NT2/D1 (cell line): ENCODE data around the gene SAMD9L.

ENCODE experiments used
- DNase-seq: peaks from one replicate; pipeline ENCODE4 v3.0.0-alpha.2; 2011; ENCODE audit warnings: low read depth, low spot score
- H3K27me3 ChIP-seq: 2 replicates; pipeline ENCODE4 v1.6.0; 2011; ENCODE audit warnings: mild to moderate bottlenecking; ENCODE audit not compliant: insufficient read length, insufficient read depth
- H3K36me3 ChIP-seq: 2 replicates; pipeline ENCODE4 v1.6.1; 2011; ENCODE audit warnings: mild to moderate bottlenecking, low read length, mixed read lengths; ENCODE audit not compliant: insufficient read depth, insufficient read length
- H3K4me1 ChIP-seq: 2 replicates; pipeline ENCODE4 v1.5.1; 2011; ENCODE audit not compliant: insufficient read depth, insufficient read length
- H3K4me3 ChIP-seq: 2 replicates; pipeline ENCODE4 v1.5.1; 2011; ENCODE audit warnings: low read depth; ENCODE audit not compliant: insufficient read length
- H3K9ac ChIP-seq: 2 replicates; pipeline ENCODE4 v1.6.0; 2011; ENCODE audit warnings: low read depth; ENCODE audit not compliant: insufficient read length
- H3K9me3 ChIP-seq: 2 replicates; pipeline ENCODE4 v1.5.1; 2011; ENCODE audit warnings: mild to moderate bottlenecking, low read length; ENCODE audit not compliant: insufficient read depth
- SUZ12 ChIP-seq: IDR thresholded peaks from 2 replicates; pipeline ENCODE4 v1.6.1; 2011; ENCODE audit not compliant: insufficient read length, insufficient read depth; ENCODE audit errors: extremely low read depth
- YY1 ChIP-seq: IDR thresholded peaks from 2 replicates; pipeline ENCODE4 v1.6.1; 2011; ENCODE audit not compliant: insufficient read length, insufficient read depth
- ZNF274 ChIP-seq: IDR thresholded peaks from 2 replicates; pipeline ENCODE4 v1.6.1; 2011; ENCODE audit warnings: mild to moderate bottlenecking, low read depth, low read length

The SAMD9L gene

DNA sequence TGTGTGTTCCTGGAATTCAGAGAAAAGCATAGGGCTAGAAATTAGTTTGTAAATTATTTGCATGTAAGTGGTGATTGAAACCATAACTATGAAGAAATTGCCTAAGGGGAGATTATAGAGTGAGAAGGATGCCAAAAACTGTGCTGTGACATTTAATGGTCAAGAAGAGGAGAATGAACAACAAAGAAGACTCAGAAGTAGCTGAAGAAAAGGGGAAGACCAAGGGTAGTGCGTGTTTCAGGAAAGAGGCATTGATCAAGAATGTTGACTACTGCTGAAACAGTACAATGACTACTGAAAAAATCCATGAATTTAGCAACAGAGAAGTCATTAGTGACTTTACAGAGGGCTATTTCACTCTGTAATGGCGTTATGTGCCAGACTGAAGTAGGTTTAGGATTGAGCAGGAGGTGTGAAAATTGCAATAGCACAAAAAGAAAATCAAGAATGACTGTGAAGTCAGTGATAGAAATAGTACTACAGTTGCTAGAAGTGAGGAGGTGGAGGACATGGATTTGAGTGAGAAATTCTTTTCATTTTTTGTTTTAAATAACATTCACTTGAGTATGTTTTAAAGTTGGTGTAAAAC lies 28.9 kb upstream of the SAMD9L start:
- Histone ChIP-seq H3K36me3 (no peaks in the 10 kb centered on the region), H3K4me3 (no peak overlapping the region), H3K9me3 (peaks cover 13% of the 10 kb centered on the region), H3K4me1 (no peaks in the 10 kb centered on the region), H3K27me3 (no peaks in the 10 kb centered on the region), H3K9ac (no peak overlapping the region)
- TF ChIP-seq ZNF274 (no peak), SUZ12 (no peak)
- DNase-seq, result no peak

DNA sequence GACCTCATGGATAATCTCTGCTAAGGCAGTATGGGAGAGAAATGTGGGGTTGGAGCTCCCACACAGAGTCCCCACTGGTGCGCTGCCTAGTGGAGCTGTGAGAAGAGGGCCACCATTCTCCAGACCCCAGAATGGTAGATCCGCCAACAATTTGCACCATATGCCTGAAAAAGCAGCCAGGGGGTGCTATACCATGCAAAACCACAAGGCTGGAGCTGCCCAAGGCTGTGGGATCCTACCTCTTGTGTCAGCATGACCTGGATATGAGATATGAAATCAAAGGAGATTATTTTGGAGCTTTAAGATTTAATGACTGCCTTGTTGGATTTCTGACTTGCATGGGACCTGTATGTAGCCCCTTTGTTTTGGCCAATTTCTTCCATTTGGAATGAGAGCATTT lies 27.0 kb upstream of the SAMD9L start:
- TF ChIP-seq ZNF274, result no peak
- no peak for TF ChIP-seq YY1
- no peak for TF ChIP-seq SUZ12
- H3K9me3 ChIP-seq, result peaks cover 26% of the 10 kb centered on the region
- no peak overlapping the region for H3K4me3 ChIP-seq
- no peaks in the 10 kb centered on the region for H3K27me3 ChIP-seq
- H3K9ac ChIP-seq, result no peak overlapping the region
- H3K4me1 ChIP-seq, result no peaks in the 10 kb centered on the region
- DNase-seq, result no peak
- no peaks in the 10 kb centered on the region for H3K36me3 ChIP-seq

DNA sequence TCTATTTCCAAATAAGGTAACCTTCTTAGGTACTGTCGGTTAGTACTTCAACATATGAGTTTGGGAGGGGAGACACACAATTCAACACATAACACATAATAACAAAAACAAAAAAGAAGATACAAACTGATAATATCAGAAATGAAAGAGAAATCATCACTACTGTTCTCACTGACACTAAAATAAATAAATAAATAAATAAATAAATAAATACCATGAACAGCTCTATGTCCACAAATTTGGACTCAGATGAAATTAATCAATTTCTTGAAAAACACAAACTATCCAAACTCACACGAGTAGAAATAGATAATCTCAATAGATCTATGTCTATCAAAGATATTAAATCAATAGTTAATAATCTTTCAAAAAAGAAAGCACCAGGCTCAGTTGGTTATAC lies 24.5 kb upstream of the SAMD9L start:
- Histone ChIP-seq H3K4me1 (no peaks in the 10 kb centered on the region), H3K27me3 (no peaks in the 10 kb centered on the region), H3K9ac (no peak overlapping the region), H3K9me3 (peaks cover 26% of the 10 kb centered on the region), H3K36me3 (no peaks in the 10 kb centered on the region), H3K4me3 (no peak overlapping the region)
- no peak for DNase-seq
- TF ChIP-seq SUZ12 (no peak), ZNF274 (no peak)

DNA sequence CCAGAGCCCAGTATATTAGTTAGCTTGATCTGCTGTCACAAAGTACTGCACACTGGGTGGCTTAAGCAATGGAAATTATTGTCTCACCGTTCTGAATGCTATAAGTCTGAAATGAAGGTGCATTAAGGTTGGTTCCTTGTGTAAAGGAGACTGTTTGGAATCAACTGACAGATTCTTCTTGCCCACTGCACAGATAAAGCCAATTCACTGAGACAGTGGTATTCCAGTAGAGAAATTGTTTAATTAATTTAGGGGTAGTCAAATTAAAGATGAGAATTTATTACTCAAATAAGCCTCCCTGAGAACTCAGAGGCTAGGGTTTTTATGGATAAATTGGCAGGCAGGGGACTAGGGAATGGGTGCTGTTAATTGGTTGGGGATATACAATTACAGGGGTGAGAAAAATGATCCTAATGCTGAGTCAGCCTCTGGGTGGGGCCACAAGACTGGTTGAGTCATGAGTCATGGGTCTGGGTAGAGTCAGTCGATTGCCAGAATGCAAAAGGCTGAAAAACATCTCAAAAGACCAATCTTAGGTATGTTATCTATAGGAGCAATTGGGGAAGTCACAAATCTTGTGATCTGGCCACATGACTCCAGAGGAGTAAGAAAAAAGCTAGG lies 23.5 kb upstream of the SAMD9L start:
- Histone ChIP-seq H3K4me1 (no peaks in the 10 kb centered on the region), H3K36me3 (no peaks in the 10 kb centered on the region), H3K27me3 (no peaks in the 10 kb centered on the region), H3K9ac (no peak overlapping the region), H3K9me3 (peaks cover 26% of the 10 kb centered on the region), H3K4me3 (no peak overlapping the region)
- TF ChIP-seq SUZ12 (no peak), ZNF274 (no peak), YY1 (no peak)
- DNase-seq, result no peak

DNA sequence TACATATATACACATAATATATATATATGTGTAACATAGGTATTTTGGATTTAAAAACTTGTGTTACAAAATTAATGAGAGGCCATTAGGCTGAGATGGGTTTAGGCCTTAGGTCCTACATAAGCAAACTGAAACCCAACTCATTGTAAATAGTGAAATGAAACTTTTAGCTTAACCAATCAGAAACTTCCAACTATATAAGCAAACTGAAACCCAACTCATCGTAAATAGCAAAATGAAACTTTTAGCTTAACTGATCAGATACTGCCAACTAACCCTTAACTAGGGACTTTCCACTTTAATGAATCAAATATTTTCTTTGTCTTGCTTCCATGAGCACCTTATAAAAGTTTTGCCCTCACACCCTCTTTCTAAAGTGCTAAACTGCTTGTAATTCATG lies 17.3 kb upstream of the SAMD9L start:
- Histone ChIP-seq H3K9me3 (peaks cover 10% of the 10 kb centered on the region; the same call in 1 of the 2 replicates), H3K9ac (no peak overlapping the region), H3K27me3 (no peaks in the 10 kb centered on the region), H3K4me3 (no peak overlapping the region), H3K36me3 (no peaks in the 10 kb centered on the region), H3K4me1 (no peaks in the 10 kb centered on the region)
- TF ChIP-seq ZNF274 (no peak), YY1 (no peak), SUZ12 (no peak)
- DNase-seq, result no peak

DNA sequence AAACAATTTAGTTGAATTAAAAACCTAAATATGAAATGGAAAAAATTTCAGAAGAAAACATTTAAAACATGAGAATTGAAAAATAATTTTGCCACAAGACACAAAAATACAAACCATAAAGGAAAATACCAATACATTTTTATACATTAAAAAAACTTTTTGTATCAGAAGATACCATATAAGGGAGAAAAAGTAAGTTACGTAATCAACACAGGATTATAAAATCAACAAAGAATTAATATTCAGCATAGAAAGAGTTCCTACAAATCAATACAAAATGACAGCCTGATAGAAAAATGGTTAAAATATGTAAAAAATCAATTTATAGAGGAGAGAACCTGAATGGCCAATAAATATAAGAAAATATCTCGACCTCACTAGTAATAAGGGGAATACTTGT lies 16.6 kb upstream of the SAMD9L start:
- peaks cover 10% of the 10 kb centered on the region; the same call in 1 of the 2 replicates for H3K9me3 ChIP-seq
- no peaks in the 10 kb centered on the region for H3K27me3 ChIP-seq
- TF ChIP-seq ZNF274 (no peak), YY1 (no peak), SUZ12 (no peak)
- no peak for DNase-seq
- no peaks in the 10 kb centered on the region for H3K36me3 ChIP-seq
- no peak overlapping the region for H3K4me3 ChIP-seq
- H3K9ac ChIP-seq, result no peak overlapping the region
- H3K4me1 ChIP-seq, result no peaks in the 10 kb centered on the region

DNA sequence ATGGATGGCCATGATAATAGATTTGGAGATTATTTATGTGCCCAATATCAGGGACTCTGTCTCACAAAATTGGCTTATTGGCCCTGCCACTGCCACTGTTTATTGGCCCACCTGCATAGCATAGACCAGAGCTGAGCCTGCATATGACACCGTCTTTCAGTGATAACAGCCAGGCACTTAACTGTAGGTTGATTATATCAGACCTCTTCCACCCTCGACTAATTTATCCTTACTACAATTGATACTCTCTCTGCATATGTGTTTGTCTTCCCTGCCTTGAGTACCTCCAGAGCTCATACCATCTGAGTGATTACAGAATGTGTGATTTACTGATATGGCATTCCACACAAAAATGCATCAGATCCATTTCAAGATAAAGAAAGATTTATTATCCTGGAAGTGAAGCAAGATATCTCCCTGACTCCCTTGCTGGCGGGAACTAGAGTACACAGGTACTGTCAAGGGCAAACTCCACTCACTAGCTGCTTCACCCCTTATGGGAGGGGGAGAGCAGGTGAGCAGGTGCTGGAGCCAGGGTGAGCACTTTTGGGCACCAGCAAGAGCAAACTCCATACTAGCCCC lies 13.1 kb upstream of the SAMD9L start:
- H3K4me1 ChIP-seq, result no peaks in the 10 kb centered on the region
- H3K9ac ChIP-seq, result no peak overlapping the region
- no peak for TF ChIP-seq YY1
- no peak for TF ChIP-seq SUZ12
- TF ChIP-seq ZNF274, result no peak
- peaks cover 10% of the 10 kb centered on the region; the same call in 1 of the 2 replicates for H3K9me3 ChIP-seq
- H3K4me3 ChIP-seq, result no peak overlapping the region
- H3K36me3 ChIP-seq, result no peaks in the 10 kb centered on the region
- no peaks in the 10 kb centered on the region for H3K27me3 ChIP-seq
- no peak for DNase-seq
